Femur (tissue), 1 donor: ENCODE data around the gene SENP6.

Experiments used
- DNase-seq: peaks from one replicate; pipeline ENCODE4 v3.0.0-alpha.2; 2017

SENP6 gene

DNA sequence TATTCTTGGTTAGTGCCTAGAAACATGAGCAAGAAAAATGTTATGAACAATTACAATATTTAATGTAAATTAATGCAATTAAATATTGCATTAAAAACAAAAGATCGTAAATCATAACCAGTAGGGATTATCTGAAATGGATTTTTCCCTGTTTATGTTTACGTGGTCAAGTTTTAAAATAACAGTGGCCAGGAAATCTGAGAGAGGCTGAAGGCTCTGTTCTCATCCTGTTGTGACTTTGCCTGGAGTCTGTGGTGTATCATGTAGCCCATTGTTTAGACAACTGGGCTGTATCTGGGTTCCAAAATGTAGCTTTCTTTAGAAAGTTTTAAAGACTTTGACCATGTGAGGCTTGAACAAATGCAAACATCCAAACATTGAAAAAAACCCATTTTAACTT lies 149.8 kb downstream of the SENP6 start:
- no peak for DNase-seq

DNA sequence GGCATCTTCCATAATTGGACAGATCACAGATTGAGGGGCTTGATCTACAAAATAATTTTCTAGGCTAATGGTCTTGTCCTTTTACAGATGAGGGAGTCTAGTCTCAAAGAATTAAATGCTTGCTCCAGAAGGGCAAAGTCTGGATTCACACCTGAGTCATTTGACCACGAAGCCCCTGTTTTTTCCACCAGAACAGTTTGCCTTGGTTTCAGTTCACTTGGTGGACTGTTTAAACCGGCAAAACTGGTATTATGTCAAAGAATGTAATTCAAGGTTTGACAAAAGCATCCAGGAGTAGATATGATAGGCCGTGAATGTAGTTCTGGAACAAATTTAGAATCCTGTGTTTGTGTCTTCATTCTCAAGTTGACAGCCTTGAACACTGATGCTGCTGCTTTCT lies 150.7 kb downstream of the SENP6 start:
- no peak for DNase-seq

DNA sequence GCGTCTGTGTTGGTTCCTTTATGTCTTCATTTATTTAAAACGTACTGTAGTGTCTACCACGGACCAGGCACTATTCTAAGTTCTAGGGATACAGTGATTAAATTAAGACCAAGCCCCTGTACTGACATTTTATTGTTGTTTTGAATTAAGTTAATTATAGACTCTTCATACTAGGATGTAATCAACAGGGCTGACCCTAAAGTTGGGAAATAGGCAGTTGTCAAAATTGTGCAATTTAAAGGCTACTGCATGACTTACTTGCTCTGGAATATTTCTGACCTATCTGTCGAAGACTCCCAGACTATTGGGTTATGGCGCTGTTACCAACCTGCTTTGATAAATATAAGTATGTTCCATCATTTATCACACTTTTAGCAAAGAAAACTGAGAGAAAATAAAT lies 154.0 kb downstream of the SENP6 start:
- DNase-seq, result no peak

DNA sequence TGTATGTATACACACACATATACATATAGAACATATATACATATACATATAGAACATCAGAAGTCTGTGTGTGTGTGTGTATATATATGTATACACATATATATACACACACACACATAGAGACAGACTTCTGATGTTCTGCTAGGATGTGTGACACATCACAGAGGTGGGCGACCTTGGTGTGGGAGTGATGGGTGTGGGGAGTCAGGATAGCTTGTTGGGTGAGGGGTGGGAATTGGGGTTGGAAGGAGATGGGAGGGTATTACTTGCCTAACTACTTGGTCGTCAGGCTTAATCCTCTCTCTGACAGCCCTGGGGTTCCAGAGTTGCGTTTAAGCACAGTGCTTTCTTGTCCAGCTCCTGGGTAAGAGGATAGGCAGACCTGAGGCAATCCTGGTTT lies 155.6 kb downstream of the SENP6 start:
- DNase-seq, result no peak

DNA sequence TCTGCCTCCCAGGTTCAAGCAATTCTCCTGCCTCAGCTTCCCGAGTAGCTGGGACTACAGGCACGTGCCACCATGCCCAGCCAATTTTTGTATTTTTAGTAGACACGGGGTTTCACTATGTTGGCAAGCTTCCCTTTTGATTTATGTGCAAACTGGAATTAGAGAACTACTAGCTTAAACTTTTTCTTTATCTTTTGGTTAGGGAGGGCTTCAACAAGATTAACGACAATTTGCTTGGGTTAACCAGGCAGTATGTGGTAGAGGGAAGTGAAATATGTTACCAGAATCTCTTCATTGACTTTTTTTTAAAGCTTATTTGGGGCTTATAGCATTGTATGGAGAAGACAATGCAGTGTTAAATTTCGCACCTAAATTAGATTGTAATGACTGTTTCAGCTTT lies 156.4 kb downstream of the SENP6 start:
- DNase-seq, result no peak

DNA sequence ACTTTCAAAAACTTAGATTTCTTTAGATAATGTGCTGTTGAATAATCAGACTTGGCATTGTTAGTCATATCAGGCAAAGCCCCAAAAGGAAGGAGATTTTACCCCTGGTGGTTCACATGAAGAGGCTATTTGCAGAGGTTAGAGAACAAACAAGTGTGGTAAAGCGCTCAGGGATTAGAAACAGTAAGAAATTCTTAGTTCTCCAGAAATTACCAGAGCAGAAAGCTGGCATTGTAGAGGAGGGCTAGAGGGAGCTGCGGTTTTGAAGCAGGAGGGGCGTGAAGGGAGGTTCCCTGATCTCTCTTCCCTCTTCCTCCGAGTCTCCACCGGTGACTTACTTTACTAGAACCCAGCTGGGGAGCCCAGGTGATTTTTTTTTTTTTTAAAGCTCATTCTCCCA lies 157.5 kb downstream of the SENP6 start:
- DNase-seq, result no peak

DNA sequence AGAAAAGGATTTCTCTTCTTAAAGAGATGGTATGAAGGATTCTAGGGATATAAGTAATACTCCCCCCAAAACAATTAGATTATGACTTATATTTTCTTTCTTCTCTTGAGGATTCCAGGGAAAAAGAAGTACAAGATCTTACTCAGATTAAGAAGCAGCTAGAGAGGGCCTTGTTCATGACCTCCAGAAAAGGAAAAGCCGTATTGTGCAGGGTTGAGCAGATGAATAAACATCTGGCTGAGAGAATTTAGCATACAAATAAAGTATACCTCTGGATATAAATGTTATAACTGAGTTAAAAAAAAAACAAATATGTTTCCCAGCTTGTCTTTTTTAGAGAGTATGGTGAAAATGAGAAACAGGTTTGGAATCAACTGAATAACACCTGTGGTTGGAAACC lies 158.6 kb downstream of the SENP6 start:
- DNase-seq, result no peak

DNA sequence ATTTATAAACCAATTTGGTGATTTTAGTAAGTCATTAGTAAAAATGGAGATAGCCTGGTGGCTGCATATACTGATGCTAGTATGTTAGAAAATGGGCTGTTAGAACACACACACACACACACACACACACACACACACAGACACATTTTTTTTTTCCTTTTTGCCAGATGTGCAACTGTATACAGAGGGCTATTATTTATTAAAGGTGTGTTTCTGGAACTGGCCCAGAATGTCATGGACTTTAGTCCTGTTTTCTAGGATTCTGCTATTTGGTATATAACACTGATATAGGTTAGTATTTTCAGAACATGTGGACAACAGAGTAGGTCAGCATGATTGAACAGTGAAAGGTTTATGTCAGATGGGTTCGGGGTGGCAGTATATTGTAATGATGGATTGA lies 159.8 kb downstream of the SENP6 start:
- DNase-seq, result no peak

DNA sequence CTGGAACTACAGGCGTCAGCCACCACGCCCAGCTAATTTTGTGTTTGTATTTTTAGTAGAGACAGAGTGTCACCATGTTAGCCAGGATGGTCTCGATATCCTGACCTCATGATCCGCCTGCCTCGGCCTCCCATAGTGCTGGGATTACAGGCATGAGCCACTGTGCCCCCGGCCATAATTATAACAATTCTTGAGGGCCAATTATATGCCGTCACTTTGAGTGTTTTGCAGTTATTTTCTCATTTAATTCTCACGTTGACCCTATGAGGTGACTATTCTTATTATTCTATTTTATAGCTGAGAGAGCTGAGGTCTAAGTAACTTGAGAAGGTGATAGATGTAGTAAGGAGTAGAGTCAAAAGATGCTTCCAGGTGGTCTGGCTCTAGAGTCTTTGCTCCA lies 160.4 kb downstream of the SENP6 start:
- DNase-seq, result no peak

DNA sequence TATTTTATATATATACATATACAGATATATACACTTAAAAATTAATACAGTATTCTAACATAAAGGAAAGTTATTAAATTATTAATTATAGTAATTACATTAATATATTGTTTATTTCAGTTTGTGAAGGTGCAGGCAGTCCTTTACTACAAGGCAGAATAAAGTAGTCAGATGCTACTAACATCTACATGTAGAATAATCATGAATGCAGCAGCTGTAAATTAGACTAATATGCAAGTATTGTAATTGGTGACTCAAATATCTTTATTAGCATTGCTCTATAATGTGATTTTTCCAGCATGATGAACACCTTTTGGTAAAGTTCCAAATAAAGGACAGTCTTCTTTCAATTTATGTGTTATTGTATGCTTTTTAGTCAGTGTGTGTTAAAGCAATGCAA lies 164.7 kb downstream of the SENP6 start:
- no peak for DNase-seq
